OCI-M2 (cell line): ENCODE results near the gene ARPC4.

Experiments used
- DNase-seq: peaks from one replicate; lab custom pipeline; 2025; ENCODE audit not compliant: unreplicated experiment; lab: John Stamatoyannopoulos, UW

ARPC4 gene

GRCh38 chr3:9792405-9793160 lies at the start of gene ARPC4, which contains the start of gene TADA3:
ARPC4 (plus strand) TSS chr3:9793082; CDS start chr3:9793122, 40 bp downstream.
TADA3 (minus strand) TSS chr3:9792473; CDS start chr3:9791466, 1,007 bp downstream.
- peak; percentile 82 for DNase-seq

GRCh38 chr3:9743548-9743947 lies 49.3 kb upstream of the ARPC4 start:
- DNase-seq: no peak

GRCh38 chr3:9744162-9744561 lies 48.7 kb upstream of the ARPC4 start:
- no peak for DNase-seq

GRCh38 chr3:9745521-9745920 lies 47.4 kb upstream of the ARPC4 start:
- no peak for DNase-seq

- no peak for DNase-seq
Measured at GRCh38 chr3:9746330-9746729, 46.6 kb upstream of the ARPC4 start.

- DNase-seq: no peak
Measured at GRCh38 chr3:9747267-9747666, 45.6 kb upstream of the ARPC4 start.

GRCh38 chr3:9748031-9748430 lies 44.9 kb upstream of the ARPC4 start:
- no peak for DNase-seq

- no peak for DNase-seq
Measured at GRCh38 chr3:9749296-9749644, 43.6 kb upstream of the ARPC4 start.

GRCh38 chr3:9749645-9750555 lies 43.0 kb upstream of the ARPC4 start, which contains the start of gene OGG1:
OGG1 (plus strand) TSS chr3:9749952; CDS start chr3:9750287, 335 bp downstream.
- peak; percentile 81 for DNase-seq

- no peak for DNase-seq
Measured at GRCh38 chr3:9750556-9751411, 42.1 kb upstream of the ARPC4 start.

- DNase-seq: no peak
Measured at GRCh38 chr3:9754678-9755077, 38.2 kb upstream of the ARPC4 start.

GRCh38 chr3:9757427-9757826 lies 35.5 kb upstream of the ARPC4 start:
- no peak for DNase-seq

- DNase-seq: no peak
Measured at GRCh38 chr3:9760779-9761505, 31.9 kb upstream of the ARPC4 start.

GRCh38 chr3:9761919-9762318 lies 31.0 kb upstream of the ARPC4 start:
- no peak for DNase-seq

GRCh38 chr3:9762871-9763270 lies 30.0 kb upstream of the ARPC4 start:
- no peak for DNase-seq

- DNase-seq: no peak
Measured at GRCh38 chr3:9765865-9766264, 27.0 kb upstream of the ARPC4 start.

- DNase-seq: no peak
Measured at GRCh38 chr3:9767418-9767817, 25.5 kb upstream of the ARPC4 start.

- DNase-seq: no peak
Measured at GRCh38 chr3:9768141-9768775, 24.6 kb upstream of the ARPC4 start.

- DNase-seq: no peak
Measured at GRCh38 chr3:9769012-9769411, 23.9 kb upstream of the ARPC4 start.
